Superior temporal gyrus (tissue), 1 donor: Measurements from ENCODE around the gene CACNA1I.

Source experiments
- DNase-seq: peaks from one replicate; pipeline ENCODE4 v3.0.0-alpha.2; 2016; ENCODE audit errors: extremely low spot score

Gene CACNA1I

DNA sequence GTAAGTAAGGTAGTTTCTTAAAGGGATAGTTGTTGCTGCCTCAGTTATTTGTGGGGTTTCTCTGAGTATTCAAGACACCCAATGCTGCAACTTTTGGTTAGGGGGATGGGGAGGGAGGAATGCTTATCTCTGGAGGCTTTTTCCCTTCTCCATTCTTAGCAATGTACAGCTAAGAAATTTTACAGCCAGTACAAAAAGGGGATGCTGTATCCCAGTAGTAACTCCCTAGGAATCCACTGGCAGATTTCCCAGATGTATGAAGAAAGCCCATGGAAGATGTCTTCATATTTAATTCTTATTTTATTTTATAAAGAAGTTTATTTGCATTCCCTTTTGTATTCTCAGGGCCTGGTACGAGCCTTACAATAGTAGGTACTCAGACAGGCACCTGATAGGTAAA lies 168.2 kb downstream of the CACNA1I start:
- DNase-seq, result no peak
